IMR-90 (cell line): Measurements from ENCODE around the gene USP32. TPM values are rescaled to one million over a fixed set of nuclear protein-coding genes. Genes with fewer than 3 reads are reported as not detected.

ENCODE experiments used
- ATAC-seq: fragments of 200-7000 bp; cut with Tn5 transposase; 2 replicates; pipeline ENCODE4 v1.9.1; 2020; ENCODE audit warnings: low read depth, mild to moderate bottlenecking, moderate library complexity
- BruUV-seq: library from RNA; stranded (reverse); fragments of 400-500 nt; replicated peaks from 2 replicates; lab custom pipeline; 2021; lab: Mats Ljungman, UMichigan
- CTCF ChIA-PET: fragments of 300-600 bp; formaldehyde crosslinking; extraction: SDS; loops from one replicate; lab custom pipeline; 2021; ENCODE audit warnings: antibody characterized with exemption; lab: Yijun Ruan, JAX
- POLR2A ChIA-PET: fragments of 300-600 bp; sonication (Branson Sonifier 250); formaldehyde crosslinking; loops from one replicate; lab custom pipeline; 2022; ENCODE audit warnings: antibody characterized with exemption; ENCODE audit not compliant: unreplicated experiment; lab: Charles Lee
- DNase-seq: peaks from one replicate; pipeline ENCODE4 v3.0.0; 2013
- H2AFZ ChIP-seq: replicated peaks from 2 replicates; pipeline ENCODE3; 2013; ENCODE audit warnings: low read length, mild to moderate bottlenecking; ENCODE audit not compliant: poor library complexity
- H2AK5ac ChIP-seq: 2 replicates; pipeline ENCODE4 v1.6.1; 2013; ENCODE audit warnings: low read depth, low read length, inconsistent platforms
- H2AK9ac ChIP-seq: replicated peaks from 2 replicates; pipeline ENCODE3; 2013; ENCODE audit warnings: mild to moderate bottlenecking, low read depth, low read length, moderate library complexity; ENCODE audit not compliant: poor library complexity
- H2BK120ac ChIP-seq: 2 replicates; pipeline ENCODE4 v1.6.1; 2013; ENCODE audit warnings: low read depth, low read length, inconsistent platforms
- H2BK15ac ChIP-seq: 3 replicates; pipeline ENCODE4 v1.6.1; 2013; ENCODE audit warnings: low read depth, low read length, inconsistent platforms
- H2BK20ac ChIP-seq: 2 replicates; pipeline ENCODE4 v1.6.1; 2013; ENCODE audit warnings: low read depth, mild to moderate bottlenecking, inconsistent platforms, low read length, moderate library complexity
- H2BK5ac ChIP-seq: 2 replicates; pipeline ENCODE4 v1.6.1; 2013; ENCODE audit warnings: mild to moderate bottlenecking, low read depth, low read length, inconsistent platforms; ENCODE audit not compliant: poor library complexity, severe bottlenecking
- H3K14ac ChIP-seq: replicated peaks from 2 replicates; pipeline ENCODE4 v1.6.1; 2013; ENCODE audit warnings: low read depth, low read length, inconsistent platforms
- H3K18ac ChIP-seq: 2 replicates; pipeline ENCODE4 v1.6.1; 2013; ENCODE audit warnings: low read depth, low read length, control low read depth
- H3K23ac ChIP-seq: 2 replicates; pipeline ENCODE4 v1.6.1; 2013; ENCODE audit warnings: low read depth, low read length, inconsistent platforms
- H3K27ac ChIP-seq: 2 replicates; pipeline ENCODE4 v1.5.1; 2013; ENCODE audit warnings: mild to moderate bottlenecking, control low read depth, low read length; ENCODE audit not compliant: insufficient read depth
- H3K27me3 ChIP-seq: 2 replicates; pipeline ENCODE4 v1.6.1; 2013; ENCODE audit warnings: low read length; ENCODE audit not compliant: control insufficient read depth, insufficient read depth
- H3K36me3 ChIP-seq: 2 replicates; pipeline ENCODE4 v1.6.1; 2013; ENCODE audit warnings: low read length, mixed read lengths; ENCODE audit not compliant: control insufficient read depth, insufficient read depth
- H3K4ac ChIP-seq: 2 replicates; pipeline ENCODE4 v1.6.1; 2013; ENCODE audit warnings: low read depth, low read length, inconsistent platforms
- H3K4me1 ChIP-seq: 2 replicates; pipeline ENCODE4 v1.6.1; 2013; ENCODE audit warnings: low read length, mixed read lengths; ENCODE audit not compliant: control insufficient read depth, insufficient read depth
- H3K4me2 ChIP-seq: 2 replicates; pipeline ENCODE4 v1.6.1; 2013; ENCODE audit warnings: low read depth, mild to moderate bottlenecking, control low read depth, low read length, moderate library complexity
- H3K4me3 ChIP-seq: 2 replicates; pipeline ENCODE4 v1.5.1; 2013; ENCODE audit warnings: low read depth, mild to moderate bottlenecking, control low read depth, low read length, moderate library complexity; ENCODE audit not compliant: insufficient read depth
- H3K56ac ChIP-seq: 2 replicates; pipeline ENCODE4 v1.6.1; 2013; ENCODE audit warnings: low read length, inconsistent platforms; ENCODE audit not compliant: insufficient read depth; ENCODE audit errors: extremely low read depth
- H3K79me1 ChIP-seq, 2 experiments: 2 replicates each; pipeline ENCODE4 v1.6.1; 2013; ENCODE audit warnings: low read length in 2 of 2, inconsistent platforms in 1 of 2, low read depth in 1 of 2
- H3K9ac ChIP-seq: 2 replicates; pipeline ENCODE4 v1.6.1; 2013; ENCODE audit warnings: low read depth, low read length, control low read depth
- H3K9me1 ChIP-seq: 2 replicates; pipeline ENCODE4 v1.6.1; 2013; ENCODE audit warnings: low read length, inconsistent platforms; ENCODE audit not compliant: insufficient read depth
- H3K9me3 ChIP-seq: 2 replicates; pipeline ENCODE4 v1.6.1; 2013; ENCODE audit warnings: low read length; ENCODE audit not compliant: control insufficient read depth, insufficient read depth
- H4K20me1 ChIP-seq: 2 replicates; pipeline ENCODE4 v1.6.1; 2013; ENCODE audit warnings: low read length, inconsistent platforms; ENCODE audit not compliant: insufficient read depth
- H4K5ac ChIP-seq: 2 replicates; pipeline ENCODE4 v1.6.1; 2013; ENCODE audit warnings: mild to moderate bottlenecking, low read depth, low read length, control low read depth
- H4K8ac ChIP-seq, 2 experiments: 2 replicates each; pipeline ENCODE4 v1.6.1; 2013; ENCODE audit warnings: low read depth in 2 of 2, low read length in 2 of 2, control low read depth in 1 of 2, inconsistent platforms in 1 of 2
- H4K91ac ChIP-seq: 2 replicates; pipeline ENCODE4 v1.6.1; 2013; ENCODE audit warnings: low read depth, low read length, inconsistent platforms; ENCODE audit not compliant: insufficient read depth
- CEBPB ChIP-seq: IDR thresholded peaks from 2 replicates; pipeline ENCODE4 v1.6.1; 2012; ENCODE audit warnings: low read depth, low read length, improper control_type of control experiment
- ELK1 ChIP-seq: fragments of 150-350 bp; IDR thresholded peaks from 2 replicates; pipeline ENCODE4 v1.6.1; 2016; ENCODE audit warnings: low read depth, mild to moderate bottlenecking, low read length, moderate library complexity, borderline replicate concordance
- NFE2L2 ChIP-seq: fragments of 150-350 bp; IDR thresholded peaks from 2 replicates; pipeline ENCODE4 v1.6.1; 2016; ENCODE audit warnings: low read depth, mild to moderate bottlenecking, low read length
- RAD21 ChIP-seq: IDR thresholded peaks from 2 replicates; pipeline ENCODE4 v1.6.1; 2012; ENCODE audit warnings: low read length, improper control_type of control experiment
- WGBS, 2 experiments: methylation state at CpG; one replicate each; pipeline versions ENCODE4 v1.1.5 to v1.1.7; 2013; ENCODE audit warnings: missing lambda C conversion rate in 2 of 2; ENCODE audit not compliant: insufficient read length in 1 of 2; ENCODE audit errors: extremely low coverage in 2 of 2; 5-methylcytosine and 5-hydroxymethylcytosine counted together
- dilution Hi-C: fragments of 300-500 bp; cut with HindIII; formaldehyde crosslinking; loops from one replicate; pipeline ENCODE4 v1.14.3; 2018; ENCODE audit warnings: low sequenced_read_pairs; ENCODE audit not compliant: unreplicated experiment
- in situ Hi-C: fragments of 300-500 bp; cut with MboI; formaldehyde crosslinking; loops from 3 replicates; pipeline ENCODE4 v1.14.3; 2019; ENCODE audit warnings: low sequenced_read_pairs, inconsistent platforms, mixed read lengths
- intact Hi-C: fragments of 100-400 bp; cut with micrococcal nuclease; formaldehyde crosslinking; loops from 2 replicates; pipeline ENCODE4 v1.10.0; 2022
- polyA plus RNA-seq, 3 experiments: library from polyadenylated mRNA; depleted of rRNA; stranded (reverse); fragments of >200 nt; gene quantifications; 2 replicates each; pipeline ENCODE4 v1.2.3, GENCODE V29; 2012; ENCODE audit warnings: low replicate concordance in 1 of 3
- total RNA-seq: library from RNA; depleted of rRNA; stranded (reverse); fragments of >200 nt; gene quantifications from 2 replicates; pipeline ENCODE4 v1.2.3, GENCODE V29; 2012

The USP32 gene
- total and polyA plus RNA-seq, 2 of the 4 experiments (the other 2 are of a cell fraction) = 16.8 to 46.8 TPM

GRCh38 chr17:60169921-60170817 is 221.8 kb downstream of the USP32 start:
- Histone ChIP-seq H3K27ac (no peak overlapping the region), H3K27me3 (peaks cover 1% of the 10 kb centered on the region), H3K18ac (no peak overlapping the region), H3K4me2 (no peak overlapping the region), H3K9me3 (no peaks in the 10 kb centered on the region), H2BK15ac (no peak overlapping the region), H3K36me3 (no peaks in the 10 kb centered on the region; the same call in 1 of the 2 replicates), H4K91ac (no peak overlapping the region), H2AFZ (no peak overlapping the region), H2BK120ac (no peak overlapping the region), H4K5ac (no peak overlapping the region), H4K8ac (peak overlapping the region in 1 of 2 experiments; percentile 4; a peak in 1 of 4 replicates), H4K20me1 (no peaks in the 10 kb centered on the region), H2AK5ac (0 out of 2 replicates have a peak overlapping the region, but pooled peaks have one; percentile 30), H3K23ac (no peak overlapping the region), H3K14ac (no peak overlapping the region; the same call in 1 of the 2 replicates), H3K79me1 (no peaks in the 10 kb centered on the region), H3K4ac (peak overlapping the region; percentile 21; the same call in 1 of the 2 replicates), H3K4me3 (no peak overlapping the region), H3K4me1 (peaks cover 8% of the 10 kb centered on the region), H2BK5ac (no peak overlapping the region), H2AK9ac (no peak overlapping the region), H3K56ac (no peak overlapping the region), H3K9me1 (peaks cover 16% of the 10 kb centered on the region), H3K9ac (no peak overlapping the region), H2BK20ac (no peak overlapping the region)
- 0 out of 2 replicates have a peak, but pooled peaks have one; percentile 13 for ATAC-seq
- no TSS peak for BruUV-seq
- POLR2A ChIA-PET = no interaction called here
- CTCF ChIA-PET = no interaction called here
- intact Hi-C loops (no loop called here), dilution Hi-C loops (no loop called here), in situ Hi-C loops (no loop called here)
- TF ChIP-seq CEBPB = peak; percentile 78
- no peak for TF ChIP-seq NFE2L2
- TF ChIP-seq RAD21 = no peak
- TF ChIP-seq ELK1 = no peak
- WGBS, 2 experiments = 81% methylated on average over 4 of the region's 10 CpGs; no CpG with 5 or more reads in 1 of the 2 experiments
- peak; percentile 41 for DNase-seq
